MCF 10A (cell line): ENCODE measurements around the gene ODAD2. TPM values are rescaled to one million over a fixed set of nuclear protein-coding genes. Genes with fewer than 3 reads are reported as not detected.

Experiments used
- BruUV-seq: library from RNA; stranded (reverse); fragments of 400-500 nt; replicated peaks from 2 replicates; lab custom pipeline; 2021; lab: Mats Ljungman, UMichigan
- CTCF ChIA-PET: fragments of 300-600 bp; sonication (Branson Sonifier 250); formaldehyde crosslinking; extraction: SDS; loops from one replicate; lab custom pipeline; 2021; ENCODE audit warnings: antibody characterized with exemption, inconsistent platforms; lab: Yijun Ruan, JAX
- POLR2A ChIA-PET: fragments of 300-600, 350-650 bp; sonication (Branson Sonifier 250); formaldehyde crosslinking; extraction: SDS; loops from one replicate; lab custom pipeline; 2020; ENCODE audit warnings: antibody characterized with exemption, inconsistent platforms; lab: Yijun Ruan, JAX
- DNase-seq: peaks from one replicate; pipeline ENCODE4 v3.0.0-alpha.2; 2018; ENCODE audit not compliant: unreplicated experiment
- H3K27ac Mint-ChIP-seq: one replicate; pipeline ENCODE4 v1.8.0; 2022; ENCODE audit warnings: mild to moderate bottlenecking, low read depth, mixed read lengths; ENCODE audit not compliant: unreplicated experiment
- H3K27me3 Mint-ChIP-seq: one replicate; pipeline ENCODE4 v1.8.0; 2022; ENCODE audit warnings: mixed read lengths; ENCODE audit not compliant: insufficient read depth, unreplicated experiment
- H3K36me3 Mint-ChIP-seq: one replicate; pipeline ENCODE4 v1.8.0; 2022; ENCODE audit warnings: mild to moderate bottlenecking, moderate library complexity, mixed read lengths; ENCODE audit not compliant: insufficient read depth, unreplicated experiment
- H3K4me1 Mint-ChIP-seq: one replicate; pipeline ENCODE4 v1.8.0; 2022; ENCODE audit warnings: mixed read lengths; ENCODE audit not compliant: insufficient read depth, unreplicated experiment
- H3K4me3 Mint-ChIP-seq: one replicate; pipeline ENCODE4 v1.8.0; 2022; ENCODE audit warnings: mild to moderate bottlenecking, moderate library complexity, mixed read lengths; ENCODE audit not compliant: unreplicated experiment
- H3K9me3 Mint-ChIP-seq: one replicate; pipeline ENCODE4 v1.8.0; 2022; ENCODE audit warnings: mixed read lengths; ENCODE audit not compliant: unreplicated experiment
- CTCF ChIP-seq: fragments of 200-600 bp; IDR thresholded peaks from one replicate; pipeline ENCODE4 v1.8.0; 2022; ENCODE audit warnings: antibody characterized with exemption, mild to moderate bottlenecking; ENCODE audit not compliant: unreplicated experiment
- intact Hi-C: fragments of 100-400 bp; cut with micrococcal nuclease; formaldehyde crosslinking; loops from 2 replicates; pipeline ENCODE4 v1.14.1; 2022
- total RNA-seq: library from RNA; stranded (reverse); gene quantifications from 2 replicates; pipeline ENCODE4 v1.2.3, GENCODE V29; 2022

Gene ODAD2
- total RNA-seq, 1 experiment from 2014 or later = 0.28 TPM

- TF ChIP-seq CTCF = no peak
- no peak overlapping the region for H3K4me3 Mint-ChIP-seq
- no peaks in the 10 kb centered on the region for H3K4me1 Mint-ChIP-seq
- no peaks in the 10 kb centered on the region for H3K36me3 Mint-ChIP-seq
- DNase-seq = no peak
- BruUV-seq = no TSS peak
- CTCF ChIA-PET = no interaction called here
- intact Hi-C loops = no loop called here
- no peak overlapping the region for H3K27ac Mint-ChIP-seq
- POLR2A ChIA-PET = no interaction called here
- H3K9me3 Mint-ChIP-seq = peaks cover 21% of the 10 kb centered on the region
- no peaks in the 10 kb centered on the region for H3K27me3 Mint-ChIP-seq
These were observed 99.8 kb downstream of the ODAD2 start for GRCh38 chr10:27899058-27899457.

- BruUV-seq = no TSS peak
- intact Hi-C loops = no loop called here
- no peak for TF ChIP-seq CTCF
- H3K4me3 Mint-ChIP-seq = no peak overlapping the region
- H3K27me3 Mint-ChIP-seq = no peaks in the 10 kb centered on the region
- no peaks in the 10 kb centered on the region for H3K36me3 Mint-ChIP-seq
- peak; percentile 37 for DNase-seq
- no peaks in the 10 kb centered on the region for H3K9me3 Mint-ChIP-seq
- H3K4me1 Mint-ChIP-seq = no peaks in the 10 kb centered on the region
- no peak overlapping the region for H3K27ac Mint-ChIP-seq
- CTCF ChIA-PET = no interaction called here
- POLR2A ChIA-PET = no interaction called here
These were observed 105.4 kb downstream of the ODAD2 start for GRCh38 chr10:27893358-27893954.

- no peak overlapping the region for H3K27ac Mint-ChIP-seq
- BruUV-seq = no TSS peak
- intact Hi-C loops = no loop called here
- ChIA-PET CTCF (interaction anchor here (0.6 kb wide), 1 partner anchor 1347 kb away, joined by 3 read pairs; no protein-coding TSS in a partner anchor), POLR2A (no interaction called here)
- peaks cover 2% of the 10 kb centered on the region for H3K9me3 Mint-ChIP-seq
- H3K36me3 Mint-ChIP-seq = no peaks in the 10 kb centered on the region
- no peaks in the 10 kb centered on the region for H3K4me1 Mint-ChIP-seq
- H3K4me3 Mint-ChIP-seq = no peak overlapping the region
- TF ChIP-seq CTCF = no peak
- H3K27me3 Mint-ChIP-seq = no peaks in the 10 kb centered on the region
- DNase-seq = no peak
These were observed 107.9 kb downstream of the ODAD2 start for GRCh38 chr10:27890971-27891370.

- TF ChIP-seq CTCF = no peak
- Mint-ChIP-seq H3K27me3 (no peaks in the 10 kb centered on the region), H3K4me1 (no peaks in the 10 kb centered on the region), H3K4me3 (no peak overlapping the region), H3K27ac (no peak overlapping the region), H3K36me3 (no peaks in the 10 kb centered on the region), H3K9me3 (peaks cover 7% of the 10 kb centered on the region)
- ChIA-PET POLR2A (no interaction called here), CTCF (interaction anchor here (0.6 kb wide), 1 partner anchor 288 kb away, joined by 4 read pairs; no protein-coding TSS in a partner anchor)
- no peak for DNase-seq
- intact Hi-C loops = no loop called here
- BruUV-seq = no TSS peak
These were observed 109.4 kb downstream of the ODAD2 start for GRCh38 chr10:27889518-27889917.
